Measurements from ENCODE around the gene MS4A4E.

The MS4A4E gene

DNA sequence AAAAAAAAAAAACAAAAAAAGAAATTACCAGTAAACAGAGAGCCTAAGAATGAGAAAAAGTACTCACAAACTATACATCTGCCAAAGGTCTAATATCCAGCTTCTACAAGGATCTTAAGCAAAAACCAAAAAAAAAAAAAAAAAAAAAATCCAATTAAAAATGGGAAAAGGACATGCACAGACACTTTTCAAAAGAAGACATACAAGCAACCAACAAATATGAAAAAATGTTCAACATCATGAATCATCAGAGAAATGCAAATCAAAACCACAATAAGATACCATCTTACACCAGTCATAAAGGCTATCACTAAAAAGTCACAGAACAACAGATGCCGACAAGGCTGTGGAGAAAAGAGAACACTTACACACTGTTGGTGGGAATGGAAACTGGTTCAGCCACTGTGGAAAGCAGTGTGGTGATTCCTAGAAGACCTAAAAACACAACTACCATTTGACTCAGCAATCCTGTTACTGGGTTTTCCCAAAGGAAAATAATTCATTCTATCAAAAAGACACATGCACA lies 78.3 kb downstream of the MS4A4E start:
- no peak overlapping the region for H3K4me3 ChIP-seq (ENCODE audit: low read depth, low read length)
- DNase-seq (ENCODE audit: low read depth) = no peak
- TF ChIP-seq CTCF (IDR thresholded peaks at IDR 0.05; ENCODE audit: control insufficient read depth, extremely low read depth, insufficient read depth) = no peak

DNA sequence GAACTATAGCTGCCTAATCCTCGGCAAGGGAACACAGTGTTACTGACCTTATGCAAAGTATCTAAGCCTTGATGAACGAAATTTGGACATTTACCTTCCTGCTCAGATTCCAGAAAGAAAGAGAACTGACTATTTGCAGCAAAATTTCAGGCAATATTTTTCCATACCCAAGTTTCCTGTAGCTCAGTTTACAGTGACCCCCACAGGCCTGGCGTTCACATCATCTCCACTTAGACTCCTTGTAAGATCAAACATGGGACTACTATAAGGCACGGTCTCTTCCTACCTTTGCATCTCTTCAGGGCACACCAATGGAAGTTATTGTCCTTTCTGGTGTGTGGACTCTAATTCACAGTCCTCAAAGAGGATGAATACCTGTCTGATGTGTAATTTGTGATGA lies 81.2 kb downstream of the MS4A4E start:
- TF ChIP-seq CTCF (IDR thresholded peaks at IDR 0.05; ENCODE audit: control insufficient read depth, extremely low read depth, insufficient read depth) = no peak

DNA sequence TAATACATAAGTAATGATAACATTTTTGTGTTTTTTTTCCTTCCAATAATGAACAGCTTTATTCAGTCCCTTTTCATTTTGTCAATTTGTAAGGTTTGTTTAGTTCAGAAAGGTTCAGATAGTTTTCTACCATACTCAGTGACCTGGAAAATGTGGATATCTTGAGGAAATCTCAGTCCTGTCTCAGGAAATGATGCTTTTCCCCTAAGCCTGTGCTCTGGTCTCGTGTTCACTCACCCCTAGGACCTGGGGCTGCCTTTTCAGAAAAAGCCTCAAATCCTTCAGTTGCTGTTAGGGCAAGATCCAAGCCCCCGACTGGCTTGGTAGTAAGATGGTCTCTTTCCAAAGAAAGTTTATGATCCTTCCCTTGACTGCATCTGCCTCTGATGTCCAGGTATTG lies 81.8 kb downstream of the MS4A4E start:
- TF ChIP-seq CTCF (IDR thresholded peaks at IDR 0.05; ENCODE audit: control insufficient read depth, extremely low read depth, insufficient read depth) = no peak
- no peak overlapping the region for H3K4me3 ChIP-seq (ENCODE audit: low read depth, low read length)
- no peak for DNase-seq (ENCODE audit: low read depth)

More for the DNA sequence above, 81.2 kb downstream of the MS4A4E start:
- DNase-seq (ENCODE audit: low read depth) = no peak
- no peak overlapping the region for H3K4me3 ChIP-seq (ENCODE audit: low read depth, low read length)

GRCh38 chr11:60159868-60160267 lies 83.1 kb downstream of the MS4A4E start:
- no peak overlapping the region for H3K4me3 ChIP-seq (ENCODE audit: low read depth, low read length)
- TF ChIP-seq CTCF (IDR thresholded peaks at IDR 0.05; ENCODE audit: control insufficient read depth, extremely low read depth, insufficient read depth) = no peak
- DNase-seq (ENCODE audit: low read depth) = no peak

- no peak for TF ChIP-seq CTCF (IDR thresholded peaks at IDR 0.05; ENCODE audit: control insufficient read depth, extremely low read depth, insufficient read depth)
- DNase-seq (ENCODE audit: low read depth) = no peak
Observed at GRCh38 chr11:60159284-60159683, 83.7 kb downstream of the MS4A4E start.

DNA sequence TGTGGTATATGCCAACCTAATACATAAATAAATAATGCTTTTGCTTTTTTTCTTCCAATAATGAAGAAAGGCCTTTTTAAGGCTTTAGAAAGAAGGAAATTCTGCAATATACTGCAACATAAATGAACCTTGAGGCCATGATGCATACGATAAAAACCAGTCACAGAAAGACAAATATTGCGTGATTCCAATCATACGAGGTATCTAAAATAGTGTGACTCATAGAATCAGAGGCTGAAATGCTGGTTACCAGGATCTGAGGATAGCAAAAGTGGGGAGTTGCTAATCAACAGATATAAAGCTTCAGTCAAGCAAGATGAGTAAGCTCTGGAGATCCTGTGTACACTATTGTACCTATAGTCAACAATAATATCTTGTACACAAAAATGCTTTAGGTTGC lies 84.3 kb downstream of the MS4A4E start:
- H3K4me3 ChIP-seq (ENCODE audit: low read depth, low read length) = no peak overlapping the region

More at GRCh38 chr11:60159284-60159683, 83.7 kb downstream of the MS4A4E start:
- H3K4me3 ChIP-seq (ENCODE audit: low read depth, low read length) = no peak overlapping the region

More for the DNA sequence above, 84.3 kb downstream of the MS4A4E start:
- no peak for DNase-seq (ENCODE audit: low read depth)
- TF ChIP-seq CTCF (IDR thresholded peaks at IDR 0.05; ENCODE audit: control insufficient read depth, extremely low read depth, insufficient read depth) = no peak
